Transverse colon (tissue), 4 donors: ENCODE results near the gene BLOC1S5.

Experiments used
- CTCF ChIP-seq, 5 experiments: fragments of 200-600 bp in 3 of 5; fragments of 450-650 bp in 2 of 5; sonication (generic) in 3 of 5; IDR thresholded peaks; 1 replicate in 2 of 5; 2 replicates in 3 of 5; pipeline ENCODE4 v1.5.1; 2016 to 2017; ENCODE audit warnings: antibody characterized with exemption in 5 of 5, inconsistent platforms in 3 of 5, mild to moderate bottlenecking in 2 of 5, moderate library complexity in 1 of 5
- EP300 ChIP-seq: sonication (generic); formaldehyde crosslinking; IDR thresholded peaks from one replicate; pipeline ENCODE4 v1.6.1; 2017; ENCODE audit warnings: antibody characterized with exemption, low read depth
- POLR2A ChIP-seq: fragments of 450-650 bp; IDR thresholded peaks from one replicate; pipeline ENCODE4 v1.6.1; 2016; ENCODE audit warnings: antibody characterized with exemption, mild to moderate bottlenecking, moderate library complexity
- POLR2AphosphoS5 ChIP-seq, 3 donors: sonication (generic); formaldehyde crosslinking; IDR thresholded peaks; one replicate each; pipeline ENCODE4 v1.6.1; 2016; ENCODE audit warnings: antibody characterized with exemption in 3 of 3

- no peak for TF ChIP-seq EP300
- no peak for TF ChIP-seq POLR2A
- no peak for TF ChIP-seq POLR2AphosphoS5 (IDR thresholded peaks at IDR 0.05)
- TF ChIP-seq CTCF (IDR thresholded peaks at IDR 0.05) = no peak
These were observed 44.0 kb upstream of the BLOC1S5 start for GRCh38 chr6:8108031-8108660.
